GM21515 (cell line): Measurements from ENCODE around the gene KIF21B.

Experiments
- ATAC-seq: cut with Tn5 transposase; IDR thresholded peaks from one replicate; pipeline ENCODE4 v1.9.1; 2021; ENCODE audit not compliant: unreplicated experiment

KIF21B gene

GRCh38 chr1:200998323-200998722, 25.2 kb downstream of the KIF21B start:
- no peak for ATAC-seq

GRCh38 chr1:200992382-200993048, 31.0 kb downstream of the KIF21B start:
- ATAC-seq, result no peak

- no peak for ATAC-seq
Measured at GRCh38 chr1:200991097-200991614, 32.4 kb downstream of the KIF21B start.

GRCh38 chr1:200990114-200990513, 33.4 kb downstream of the KIF21B start:
- ATAC-seq, result no peak

- ATAC-seq, result no peak
Measured at GRCh38 chr1:200989337-200989736, 34.2 kb downstream of the KIF21B start.

- no peak for ATAC-seq
Measured at GRCh38 chr1:200988693-200989092, 34.8 kb downstream of the KIF21B start.

GRCh38 chr1:200985481-200985880, 38.0 kb downstream of the KIF21B start:
- no peak for ATAC-seq

GRCh38 chr1:200983035-200983561, 40.4 kb downstream of the KIF21B start:
- no peak for ATAC-seq

- ATAC-seq, result no peak
Measured at GRCh38 chr1:200982071-200982945, 41.2 kb downstream of the KIF21B start.

GRCh38 chr1:200981278-200981677, 42.2 kb downstream of the KIF21B start:
- no peak for ATAC-seq

- ATAC-seq, result no peak
Measured at GRCh38 chr1:200980873-200981272, 42.6 kb downstream of the KIF21B start.

GRCh38 chr1:200980452-200980772, 43.1 kb downstream of the KIF21B start:
- no peak for ATAC-seq

- no peak for ATAC-seq
Measured at GRCh38 chr1:200979574-200980451, 43.7 kb downstream of the KIF21B start.

- no peak for ATAC-seq
Measured at GRCh38 chr1:200977071-200977754, 46.3 kb downstream of the KIF21B start.

- no peak for ATAC-seq
Measured at GRCh38 chr1:200976634-200977033, 46.9 kb downstream of the KIF21B start.

GRCh38 chr1:200975458-200975857, 48.1 kb downstream of the KIF21B start:
- ATAC-seq, result no peak

GRCh38 chr1:200974711-200975110, 48.8 kb downstream of the KIF21B start:
- no peak for ATAC-seq

- no peak for ATAC-seq
Measured at GRCh38 chr1:200973937-200974657, 49.4 kb downstream of the KIF21B start.

- no peak for ATAC-seq
Measured at GRCh38 chr1:200972985-200973742, 50.4 kb downstream of the KIF21B start.
